Tibial nerve (tissue), 4 donors: ENCODE measurements around the gene MARCHF6. TPM values are rescaled to one million over a fixed set of nuclear protein-coding genes. Genes with fewer than 3 reads are reported as not detected.

Experiments used
- DNase-seq, 2 donors: peaks; one replicate each; pipeline ENCODE4 v3.0.0-alpha.2; 2019; ENCODE audit warnings: low spot score in 2 of 2
- H3K27ac ChIP-seq, 4 donors: fragments of 200-600 bp; sonication (generic) in 3 of 4; one replicate each; pipeline ENCODE4 v1.5.1; 2017 to 2019; ENCODE audit warnings: mild to moderate bottlenecking in 1 of 4
- H3K27me3 ChIP-seq, 2 donors: fragments of 200-600 bp; sonication (generic) in 1 of 2; one replicate each; pipeline versions ENCODE4 v1.5.1 to v1.6.0; 2017 to 2019
- H3K36me3 ChIP-seq, 3 donors: fragments of 200-600 bp; sonication (generic); one replicate each; pipeline ENCODE4 v1.5.1; 2018 to 2019
- H3K4me1 ChIP-seq, 4 donors: fragments of 200-600 bp; sonication (generic) in 3 of 4; one replicate each; pipeline ENCODE4 v1.5.1; 2017 to 2019
- H3K4me3 ChIP-seq, 4 donors: fragments of 200-600 bp; sonication (generic) in 3 of 4; one replicate each; pipeline ENCODE4 v1.5.1; 2017 to 2019; ENCODE audit warnings: mild to moderate bottlenecking in 1 of 4, moderate library complexity in 1 of 4
- H3K9me3 ChIP-seq, 4 donors: fragments of 200-600 bp; sonication (generic) in 3 of 4; one replicate each; pipeline ENCODE4 v1.5.1; 2017 to 2019
- CTCF ChIP-seq, 5 experiments: fragments of 200-600 bp in 3 of 5; fragments of 450-650 bp in 2 of 5; sonication (generic) in 3 of 5; IDR thresholded peaks; one replicate each; pipeline ENCODE4 v1.5.1; 2016 to 2019; ENCODE audit warnings: antibody characterized with exemption in 5 of 5, mild to moderate bottlenecking in 3 of 5, moderate library complexity in 2 of 5
- EP300 ChIP-seq, 2 donors: sonication (generic); formaldehyde crosslinking; IDR thresholded peaks; one replicate each; pipeline ENCODE4 v1.6.1; 2017; ENCODE audit warnings: antibody characterized with exemption in 2 of 2, mild to moderate bottlenecking in 1 of 2
- POLR2A ChIP-seq, 2 donors: fragments of 450-650 bp; IDR thresholded peaks; one replicate each; pipeline ENCODE4 v1.6.1; 2017; ENCODE audit warnings: antibody characterized with exemption in 2 of 2, mild to moderate bottlenecking in 2 of 2, moderate library complexity in 2 of 2
- WGBS, 2 donors: methylation state at CpG; one replicate each; pipeline ENCODE4 v1.1.5; 2018; 5-methylcytosine and 5-hydroxymethylcytosine counted together
- total RNA-seq, 4 donors: library from RNA; depleted of rRNA; stranded (reverse); fragments of >200 nt; gene quantifications; one replicate each; pipeline ENCODE4 v1.1.0, GENCODE V29; 2016

The MARCHF6 gene
- total RNA-seq, 4 donors from 2014 or later, result 70.2 to 127 (median 110) TPM

- no peaks in the 10 kb centered on the region for H3K4me1 ChIP-seq
- H3K27me3 ChIP-seq, result no peaks in the 10 kb centered on the region
- H3K27ac ChIP-seq, result no peak overlapping the region
- 76% methylated on average over 11 of the region's 11 CpGs for WGBS, 2 donors
- no peak for DNase-seq
- TF ChIP-seq EP300 (IDR thresholded peaks at IDR 0.05) (no peak), POLR2A (IDR thresholded peaks at IDR 0.05) (no peak), CTCF (IDR thresholded peaks at IDR 0.05) (no peak)
- no peaks in the 10 kb centered on the region for H3K9me3 ChIP-seq
- H3K36me3 ChIP-seq, result no peaks in the 10 kb centered on the region
- no peak overlapping the region for H3K4me3 ChIP-seq
These were observed 34.2 kb upstream of the MARCHF6 start for GRCh38 chr5:10319202-10319851.

GRCh38 chr5:10320793-10321192 is 32.7 kb upstream of the MARCHF6 start:
- Histone ChIP-seq H3K4me3 (no peak overlapping the region), H3K27me3 (no peaks in the 10 kb centered on the region), H3K36me3 (no peaks in the 10 kb centered on the region), H3K4me1 (no peaks in the 10 kb centered on the region), H3K27ac (no peak overlapping the region), H3K9me3 (no peaks in the 10 kb centered on the region)
- WGBS, 2 donors, result 62 to 63% methylated on average over 3 of the region's 3 CpGs
- TF ChIP-seq CTCF (IDR thresholded peaks at IDR 0.05) (no peak), POLR2A (IDR thresholded peaks at IDR 0.05) (no peak), EP300 (IDR thresholded peaks at IDR 0.05) (no peak)
- DNase-seq, result no peak

GRCh38 chr5:10321882-10322281 is 31.6 kb upstream of the MARCHF6 start:
- 75 to 78% methylated on average over 9 of the region's 9 CpGs for WGBS, 2 donors
- no peaks in the 10 kb centered on the region for H3K36me3 ChIP-seq

GRCh38 chr5:10323588-10324488 is 29.7 kb upstream of the MARCHF6 start:
- TF ChIP-seq POLR2A (IDR thresholded peaks at IDR 0.05), result no peak
- TF ChIP-seq EP300 (IDR thresholded peaks at IDR 0.05), result no peak
- TF ChIP-seq CTCF (IDR thresholded peaks at IDR 0.05), result no peak
- WGBS, 2 donors, result 77 to 81% methylated on average over 6 of the region's 6 CpGs
- no peak for DNase-seq
- no peaks in the 10 kb centered on the region for H3K4me1 ChIP-seq
- no peaks in the 10 kb centered on the region for H3K9me3 ChIP-seq
- H3K36me3 ChIP-seq, result no peaks in the 10 kb centered on the region
- H3K27me3 ChIP-seq, result no peaks in the 10 kb centered on the region
- H3K27ac ChIP-seq, result no peak overlapping the region
- H3K4me3 ChIP-seq, result no peak overlapping the region

More at GRCh38 chr5:10321882-10322281, 31.6 kb upstream of the MARCHF6 start:
- Histone ChIP-seq H3K4me3 (no peak overlapping the region), H3K27ac (no peak overlapping the region), H3K27me3 (no peaks in the 10 kb centered on the region), H3K9me3 (no peaks in the 10 kb centered on the region), H3K4me1 (no peaks in the 10 kb centered on the region)
- DNase-seq, result no peak
- TF ChIP-seq EP300 (IDR thresholded peaks at IDR 0.05) (no peak), POLR2A (IDR thresholded peaks at IDR 0.05) (no peak), CTCF (IDR thresholded peaks at IDR 0.05) (no peak)
